ENCODE measurements around the gene POLR2C. TPM values are rescaled to one million over a fixed set of nuclear protein-coding genes. Genes with fewer than 3 reads are reported as not detected.

The POLR2C gene
- total and polyA plus RNA-seq, 10 of the 15 experiments (the other 5 are each of a cell fraction or from before 2014, with no cell fraction given): 26.9 to 93.0 (median 57.8) TPM

DNA sequence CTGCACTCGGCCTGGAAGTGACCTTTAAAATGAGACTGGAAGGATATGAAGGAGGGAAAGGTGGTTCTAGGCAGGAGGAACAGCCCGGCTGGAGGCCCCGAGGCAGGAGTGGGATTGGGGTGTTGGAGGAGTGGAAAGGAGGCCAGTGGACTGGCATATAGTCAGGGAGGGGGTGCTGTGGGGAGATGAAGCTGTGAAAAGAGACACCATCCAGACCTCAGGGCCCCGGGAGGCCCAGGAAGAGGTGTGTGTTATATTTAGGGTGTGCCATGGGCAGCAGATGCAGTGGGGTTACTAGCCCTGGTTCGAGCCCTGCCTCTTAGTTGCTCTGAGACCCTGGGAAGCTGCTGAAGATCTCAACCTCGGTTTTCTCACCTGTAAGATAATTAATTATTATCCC lies 42.7 kb downstream of the POLR2C start:
- H4K20me1 ChIP-seq (ENCODE audit: control insufficient read depth, insufficient read depth): no peaks in the 10 kb centered on the region
- RAD21 ChIA-PET (ENCODE audit: unreplicated experiment): interaction anchor here (1.1 kb wide), 1 partner anchor 23 kb away, joined by 3 read pairs; no protein-coding TSS in a partner anchor
- intact Hi-C loops (cut with micrococcal nuclease; ENCODE audit: unreplicated experiment): no loop called here

More for the DNA sequence above, 42.7 kb downstream of the POLR2C start:
- BruUV-seq (replicated peaks): no TSS peak
- no peaks in the 10 kb centered on the region for H3K9me3 ChIP-seq (replicated peaks; ENCODE audit: control insufficient read depth, insufficient read depth, low read length)
- H3K36me3 ChIP-seq (ENCODE audit: control insufficient read depth in 2 of 2, insufficient read depth in 2 of 2, low read length in 1 of 2): no peaks in the 10 kb centered on the region; a peak in 1 of 4 replicates
- H2AFZ ChIP-seq (ENCODE audit: control insufficient read depth, low read depth, low read length): no peak overlapping the region
- H3K27me3 ChIP-seq (replicated peaks in 1 of 2; ENCODE audit: control insufficient read depth in 2 of 2, insufficient read depth in 2 of 2, low read length in 1 of 2): no peaks in the 10 kb centered on the region; a peak in 2 of 4 replicates
- SMC1A ChIA-PET (ENCODE audit: uncharacterized antibody, unreplicated experiment): interaction anchor here (1.1 kb wide), 1 partner anchor 17 kb away, joined by 3 read pairs; no protein-coding TSS in a partner anchor
- CTCF ChIA-PET: interaction anchor here (1.5 kb wide), 1 partner anchor 15 kb away, joined by 5 read pairs; no protein-coding TSS in a partner anchor
- DNase-seq (ENCODE audit: low read depth, low spot score) (no peak), ATAC-seq (no peak), FAIRE-seq (no peak)
- H3K4me2 ChIP-seq (ENCODE audit: control insufficient read depth, insufficient read depth): no peak overlapping the region
- H3K79me2 ChIP-seq (ENCODE audit: control insufficient read depth, insufficient read depth, low read length): no peaks in the 10 kb centered on the region
- POLR2A ChIA-PET: no interaction called here
- no peak overlapping the region for H3K27ac ChIP-seq (ENCODE audit: control insufficient read depth, insufficient read depth)
- TF ChIP-seq RCOR1 (conservative IDR thresholded peaks at IDR 0.05; ENCODE audit: low read depth, low read length): no peak
- no peak for TF ChIP-seq NR2C1 (IDR thresholded peaks at IDR 0.05)
- no peak for TF ChIP-seq RB1 (IDR thresholded peaks at IDR 0.05; ENCODE audit: borderline replicate concordance)
- TF ChIP-seq SREBF2 (IDR thresholded peaks at IDR 0.05; ENCODE audit: low read length): no peak
- TF ChIP-seq, protein P1, sequence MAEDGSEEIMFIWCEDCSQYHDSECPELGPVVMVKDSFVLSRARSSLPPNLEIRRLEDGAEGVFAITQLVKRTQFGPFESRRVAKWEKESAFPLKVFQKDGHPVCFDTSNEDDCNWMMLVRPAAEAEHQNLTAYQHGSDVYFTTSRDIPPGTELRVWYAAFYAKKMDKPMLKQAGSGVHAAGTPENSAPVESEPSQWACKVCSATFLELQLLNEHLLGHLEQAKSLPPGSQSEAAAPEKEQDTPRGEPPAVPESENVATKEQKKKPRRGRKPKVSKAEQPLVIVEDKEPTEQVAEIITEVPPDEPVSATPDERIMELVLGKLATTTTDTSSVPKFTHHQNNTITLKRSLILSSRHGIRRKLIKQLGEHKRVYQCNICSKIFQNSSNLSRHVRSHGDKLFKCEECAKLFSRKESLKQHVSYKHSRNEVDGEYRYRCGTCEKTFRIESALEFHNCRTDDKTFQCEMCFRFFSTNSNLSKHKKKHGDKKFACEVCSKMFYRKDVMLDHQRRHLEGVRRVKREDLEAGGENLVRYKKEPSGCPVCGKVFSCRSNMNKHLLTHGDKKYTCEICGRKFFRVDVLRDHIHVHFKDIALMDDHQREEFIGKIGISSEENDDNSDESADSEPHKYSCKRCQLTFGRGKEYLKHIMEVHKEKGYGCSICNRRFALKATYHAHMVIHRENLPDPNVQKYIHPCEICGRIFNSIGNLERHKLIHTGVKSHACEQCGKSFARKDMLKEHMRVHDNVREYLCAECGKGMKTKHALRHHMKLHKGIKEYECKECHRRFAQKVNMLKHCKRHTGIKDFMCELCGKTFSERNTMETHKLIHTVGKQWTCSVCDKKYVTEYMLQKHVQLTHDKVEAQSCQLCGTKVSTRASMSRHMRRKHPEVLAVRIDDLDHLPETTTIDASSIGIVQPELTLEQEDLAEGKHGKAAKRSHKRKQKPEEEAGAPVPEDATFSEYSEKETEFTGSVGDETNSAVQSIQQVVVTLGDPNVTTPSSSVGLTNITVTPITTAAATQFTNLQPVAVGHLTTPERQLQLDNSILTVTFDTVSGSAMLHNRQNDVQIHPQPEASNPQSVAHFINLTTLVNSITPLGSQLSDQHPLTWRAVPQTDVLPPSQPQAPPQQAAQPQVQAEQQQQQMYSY (CRISPR knock-in tag; IDR thresholded peaks at IDR 0.05): no peak
- TF ChIP-seq TCF12 (IDR thresholded peaks at IDR 0.05; ENCODE audit: low read depth, low read length): no peak
- TF ChIP-seq MTA2 (IDR thresholded peaks at IDR 0.05; ENCODE audit: low read depth): no peak
- TF ChIP-seq DPF2 (IDR thresholded peaks at IDR 0.05): no peak
- 20% methylated on average over 6 of the region's 6 CpGs for WGBS (ENCODE audit: insufficient coverage, insufficient replicate concordance, low lambda C conversion rate, missing lambda C conversion rate)
- no peak overlapping the region for H3K4me3 ChIP-seq
- H3K9ac ChIP-seq (ENCODE audit: control insufficient read depth, insufficient read depth, low read length): no peak overlapping the region
- no peaks in the 10 kb centered on the region for H3K4me1 ChIP-seq (ENCODE audit: control insufficient read depth, insufficient read depth, low read length)
- in situ Hi-C loops (cut with MboI): no loop called here
